ENCODE data around the gene SUGP2.

The SUGP2 gene

DNA sequence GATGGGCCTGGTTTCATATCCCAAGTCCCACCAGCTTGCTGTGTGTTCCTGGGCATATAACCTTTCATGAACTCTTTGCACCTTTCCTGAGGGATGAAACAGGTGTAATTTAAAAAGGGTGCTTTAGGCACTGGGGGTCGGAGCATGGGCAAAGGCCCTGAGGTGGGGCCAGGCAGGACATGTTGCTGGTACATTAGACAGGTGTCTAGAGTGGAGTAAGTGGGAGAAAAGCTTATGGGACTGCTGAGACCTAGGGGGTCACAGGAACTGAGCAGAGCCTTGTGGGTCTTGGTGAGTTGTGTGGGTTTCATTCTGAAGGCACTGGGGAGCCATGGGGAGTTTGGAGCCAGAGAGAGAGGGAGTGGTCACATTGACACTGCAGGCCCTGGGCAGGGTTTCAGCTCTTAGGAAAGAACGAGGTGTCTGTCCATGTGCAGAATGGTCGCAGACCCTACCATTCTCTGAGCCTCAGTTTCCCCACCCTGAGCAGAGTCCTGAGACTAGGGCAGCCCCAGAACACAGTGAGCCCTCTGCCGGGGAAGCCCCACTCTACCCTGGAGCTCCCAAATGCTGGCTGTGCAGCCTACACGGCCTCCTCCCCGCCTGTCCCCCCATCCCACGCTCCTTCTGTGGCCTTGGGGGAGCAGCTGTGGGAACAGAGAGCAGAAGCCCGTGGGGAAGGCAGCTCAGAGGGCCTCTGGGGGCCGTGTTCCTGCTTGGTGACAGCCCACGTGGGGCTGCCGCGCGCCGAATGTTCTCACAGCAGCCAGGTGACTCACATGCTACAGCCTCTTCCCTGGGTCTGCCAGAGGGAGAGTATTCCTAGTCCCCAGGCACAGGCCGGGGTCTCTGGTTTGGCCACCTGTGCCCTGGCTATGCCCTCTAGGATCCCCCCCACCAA, 85.0 kb downstream of the SUGP2 start:
- no peak for FAIRE-seq

DNA sequence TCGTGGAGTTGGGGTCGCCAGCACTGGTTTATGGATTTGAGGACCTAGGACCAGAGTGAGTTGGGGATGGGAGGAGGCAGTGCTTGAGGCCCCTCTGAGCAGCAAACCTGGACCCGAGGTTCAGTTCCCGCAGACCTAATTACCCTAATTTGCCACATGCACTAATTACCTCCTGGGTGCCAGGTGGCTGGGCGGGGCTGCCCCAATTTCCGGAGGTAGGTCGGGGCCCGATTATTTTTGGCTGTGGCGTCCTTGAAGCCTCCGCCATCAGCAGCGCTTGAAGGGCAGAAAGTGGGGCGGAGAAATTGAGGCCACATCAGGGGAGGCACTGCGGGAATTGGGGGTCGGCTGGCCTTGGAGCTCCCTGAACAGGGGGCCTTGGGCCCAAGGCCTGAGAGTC, 86.4 kb downstream of the SUGP2 start:
- no peak for FAIRE-seq

DNA sequence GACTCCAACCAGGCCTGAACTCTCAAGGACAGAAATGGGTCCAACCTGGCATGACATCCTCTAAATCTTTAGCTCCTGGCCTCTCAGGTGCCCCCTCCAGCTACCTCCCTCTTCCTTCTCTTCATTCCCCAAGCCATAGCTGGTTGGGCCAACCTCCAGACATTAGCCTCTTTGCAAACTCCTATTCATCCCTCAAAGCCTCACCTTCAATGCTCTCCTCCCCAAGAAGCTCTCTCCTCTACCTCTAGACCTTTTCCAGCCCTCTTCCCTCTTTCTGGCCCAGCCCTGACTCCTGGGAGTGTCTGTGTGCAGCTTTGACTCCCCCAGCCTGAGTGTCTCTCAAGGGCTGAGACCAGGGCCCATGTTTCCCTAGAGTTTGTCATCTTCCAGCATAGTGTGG, 87.0 kb downstream of the SUGP2 start:
- FAIRE-seq: no peak

DNA sequence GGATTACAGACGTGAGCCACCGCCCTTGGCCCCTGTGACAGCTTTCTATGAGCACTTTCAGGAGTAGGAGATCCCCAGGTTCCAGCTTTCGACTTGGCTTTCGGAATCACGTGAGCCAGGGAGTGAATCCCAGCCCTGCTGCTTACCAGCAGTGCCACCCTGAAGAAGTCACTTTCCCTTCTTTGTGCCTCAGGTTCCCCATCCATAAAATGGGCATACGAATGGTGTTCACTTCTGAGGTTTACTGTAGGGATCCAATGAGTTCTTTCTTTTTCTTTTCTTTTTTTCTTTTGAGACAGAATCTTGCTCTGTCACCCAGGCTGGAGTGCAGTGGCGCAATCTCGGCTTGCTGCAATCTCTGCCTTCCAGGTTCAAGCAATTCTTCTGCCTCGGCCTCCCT, 88.0 kb downstream of the SUGP2 start:
- FAIRE-seq: no peak

DNA sequence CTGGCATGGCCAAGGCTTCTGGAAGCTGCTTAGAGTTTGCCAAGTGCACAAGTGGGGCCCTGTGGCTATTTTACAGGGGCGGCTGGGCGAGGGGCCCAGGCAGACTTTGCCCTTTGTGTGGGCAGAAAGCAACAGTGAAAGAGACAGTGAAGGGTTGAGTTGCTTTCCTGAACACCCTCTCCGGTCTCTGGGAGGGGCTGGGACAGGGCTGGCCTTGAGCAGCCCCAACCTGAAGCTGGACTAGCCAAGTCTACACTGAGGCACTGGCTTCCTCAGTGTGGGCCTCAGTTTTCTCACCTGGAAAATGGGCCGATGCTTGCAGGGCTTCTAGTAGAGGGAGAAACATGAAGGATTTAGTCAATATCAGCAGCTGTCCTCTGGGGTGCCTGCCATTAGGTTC, 89.9 kb downstream of the SUGP2 start:
- no peak for FAIRE-seq

DNA sequence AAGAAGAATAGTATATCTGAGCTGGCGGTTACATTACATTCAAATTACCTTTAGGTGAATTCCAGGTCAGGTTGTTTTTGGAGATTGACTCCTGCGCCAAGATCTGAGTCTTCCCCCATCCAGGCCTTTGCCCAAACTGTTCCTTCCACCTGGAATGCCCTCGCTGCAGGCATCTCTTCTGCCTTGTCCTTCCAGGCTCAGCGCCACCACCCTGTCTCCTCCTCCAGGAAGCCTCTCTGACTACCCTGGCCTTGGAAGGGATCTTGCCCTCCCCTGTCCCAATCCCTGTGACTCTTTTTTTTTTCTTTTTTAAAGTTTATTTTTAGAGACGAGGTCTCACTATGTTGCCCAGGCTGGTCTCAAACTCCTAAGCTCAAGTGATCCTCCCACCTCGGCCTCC, 90.6 kb downstream of the SUGP2 start:
- FAIRE-seq: no peak

DNA sequence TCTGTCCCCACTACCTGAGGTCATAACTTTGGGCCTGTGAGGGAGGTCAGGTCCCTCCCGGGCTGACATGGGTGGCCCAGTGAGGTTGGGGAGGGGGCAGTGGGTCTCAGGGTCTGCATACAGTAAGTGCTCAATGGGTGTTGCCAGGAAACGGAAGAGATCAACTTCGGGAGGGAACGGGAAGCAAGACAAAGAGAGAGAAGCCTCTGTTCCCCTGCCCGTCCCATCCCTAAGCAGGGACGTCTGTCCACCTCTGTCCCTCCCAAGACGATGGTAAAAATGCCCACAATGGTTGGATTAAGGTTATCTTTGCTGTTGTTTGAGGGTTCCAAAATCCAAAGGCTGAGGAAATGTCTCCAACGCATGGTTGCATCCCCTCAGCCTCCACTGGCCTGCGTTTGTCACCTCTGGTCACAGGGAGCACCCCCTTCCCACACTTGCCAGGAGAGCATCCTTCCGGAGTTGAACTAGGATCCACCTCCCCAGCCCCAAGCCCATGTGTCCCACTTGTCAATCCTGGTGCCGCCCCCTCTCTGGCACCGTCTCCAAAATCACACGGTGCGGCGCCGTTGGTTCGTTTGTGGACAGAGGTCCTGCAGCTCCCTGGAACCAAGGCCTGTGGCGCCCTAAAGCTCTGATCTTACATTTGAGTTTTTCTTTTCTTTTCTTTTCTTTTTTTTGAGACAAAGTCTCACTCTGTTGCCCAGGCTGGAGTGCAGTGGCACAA, 91.5 kb downstream of the SUGP2 start:
- FAIRE-seq: no peak

Measured in G401.6 (cell line).